Testis (tissue), 2 donors: Measurements from ENCODE around the gene CIART.

Experiments
- POLR2A ChIP-seq: fragments of 450-650 bp; IDR thresholded peaks from one replicate; pipeline ENCODE4 v1.6.1; 2017; ENCODE audit warnings: antibody characterized with exemption, mild to moderate bottlenecking, moderate library complexity
- TF ChIP-seq, protein P1 (sequence below), 3 experiments: fragments of 450-650 bp in 2 of 3; fragments of 200-600 bp in 1 of 3; sonication (generic) in 1 of 3; IDR thresholded peaks; one replicate each; pipeline ENCODE4 v1.5.1; 2016 to 2019; ENCODE audit warnings: antibody characterized with exemption in 3 of 3, mild to moderate bottlenecking in 2 of 3, moderate library complexity in 1 of 3

- TF ChIP-seq, protein P1, sequence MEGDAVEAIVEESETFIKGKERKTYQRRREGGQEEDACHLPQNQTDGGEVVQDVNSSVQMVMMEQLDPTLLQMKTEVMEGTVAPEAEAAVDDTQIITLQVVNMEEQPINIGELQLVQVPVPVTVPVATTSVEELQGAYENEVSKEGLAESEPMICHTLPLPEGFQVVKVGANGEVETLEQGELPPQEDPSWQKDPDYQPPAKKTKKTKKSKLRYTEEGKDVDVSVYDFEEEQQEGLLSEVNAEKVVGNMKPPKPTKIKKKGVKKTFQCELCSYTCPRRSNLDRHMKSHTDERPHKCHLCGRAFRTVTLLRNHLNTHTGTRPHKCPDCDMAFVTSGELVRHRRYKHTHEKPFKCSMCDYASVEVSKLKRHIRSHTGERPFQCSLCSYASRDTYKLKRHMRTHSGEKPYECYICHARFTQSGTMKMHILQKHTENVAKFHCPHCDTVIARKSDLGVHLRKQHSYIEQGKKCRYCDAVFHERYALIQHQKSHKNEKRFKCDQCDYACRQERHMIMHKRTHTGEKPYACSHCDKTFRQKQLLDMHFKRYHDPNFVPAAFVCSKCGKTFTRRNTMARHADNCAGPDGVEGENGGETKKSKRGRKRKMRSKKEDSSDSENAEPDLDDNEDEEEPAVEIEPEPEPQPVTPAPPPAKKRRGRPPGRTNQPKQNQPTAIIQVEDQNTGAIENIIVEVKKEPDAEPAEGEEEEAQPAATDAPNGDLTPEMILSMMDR (IDR thresholded peaks at IDR 0.05): no peak
- no peak for TF ChIP-seq POLR2A
Measured at GRCh38 chr1:150243003-150243402, 39.4 kb upstream of the CIART start.
